Ishikawa (cell line): ENCODE results near the gene NELFE.

Experiments
- CEBPB ChIP-seq: IDR thresholded peaks from 2 replicates; pipeline ENCODE4 v1.6.1; 2012
- CREB1 ChIP-seq: IDR thresholded peaks from 2 replicates; pipeline ENCODE4 v1.6.1; 2012; ENCODE audit warnings: low read depth
- EGR1 ChIP-seq: IDR thresholded peaks from 2 replicates; pipeline ENCODE4 v1.6.1; 2012
- EP300 ChIP-seq: IDR thresholded peaks from 2 replicates; pipeline ENCODE4 v1.6.1; 2012; ENCODE audit warnings: borderline replicate concordance
- FOXM1 ChIP-seq: IDR thresholded peaks from 2 replicates; pipeline ENCODE4 v1.6.1; 2012; ENCODE audit warnings: low read depth, borderline replicate concordance
- MAX ChIP-seq: IDR thresholded peaks from 2 replicates; pipeline ENCODE4 v1.6.1; 2012
- NFIC ChIP-seq: IDR thresholded peaks from 2 replicates; pipeline ENCODE4 v1.6.1; 2012
- RAD21 ChIP-seq: IDR thresholded peaks from 2 replicates; pipeline ENCODE4 v1.6.1; 2012; ENCODE audit warnings: low read depth
- REST ChIP-seq: IDR thresholded peaks from 2 replicates; pipeline ENCODE4 v1.6.1; 2012; ENCODE audit warnings: low read depth, mild to moderate bottlenecking
- TAF1 ChIP-seq: IDR thresholded peaks from 2 replicates; pipeline ENCODE4 v1.6.1; 2012; ENCODE audit warnings: low read depth, mild to moderate bottlenecking
- TCF12 ChIP-seq: IDR thresholded peaks from 2 replicates; pipeline ENCODE4 v1.6.1; 2012; ENCODE audit warnings: low read depth
- TEAD4 ChIP-seq: IDR thresholded peaks from 2 replicates; pipeline ENCODE4 v1.6.1; 2012
- YY1 ChIP-seq: IDR thresholded peaks from 2 replicates; pipeline ENCODE4 v1.6.1; 2012; ENCODE audit warnings: low read depth
- ZBTB7A ChIP-seq: IDR thresholded peaks from 2 replicates; pipeline ENCODE4 v1.6.1; 2012; ENCODE audit warnings: low read depth
- TF ChIP-seq, protein P1 (sequence below): IDR thresholded peaks from 2 replicates; pipeline ENCODE4 v1.6.1; 2012

The NELFE gene

DNA sequence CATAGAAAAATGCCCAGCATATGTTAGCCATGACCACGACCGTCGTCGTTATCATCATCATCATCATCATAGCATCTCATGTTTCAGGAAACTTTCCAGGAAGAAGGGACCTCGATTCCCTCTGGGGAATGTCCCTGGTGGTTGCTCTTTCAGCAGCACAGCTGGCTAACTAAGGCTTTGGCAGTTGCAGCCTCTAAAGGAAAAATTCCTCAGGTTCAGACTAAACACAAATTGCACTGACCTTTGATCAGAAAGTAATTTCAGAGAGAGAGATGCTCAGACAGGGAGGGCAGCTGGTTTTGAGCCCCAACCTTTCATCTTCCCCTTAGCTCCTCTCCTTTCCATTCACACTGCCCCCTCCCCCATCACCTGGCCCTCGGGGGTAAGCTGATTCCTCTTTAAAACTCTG lies 18.5 kb downstream of the NELFE start:
- TF ChIP-seq MAX = no peak

- no peak for TF ChIP-seq TEAD4
- no peak for TF ChIP-seq EP300
- no peak for TF ChIP-seq RAD21
- TF ChIP-seq NFIC = no peak
These were observed 22.9 kb downstream of the NELFE start for GRCh38 chr6:31935823-31936222.

GRCh38 chr6:31935021-31935420 lies 23.8 kb downstream of the NELFE start:
- no peak for TF ChIP-seq CREB1
- TF ChIP-seq RAD21 = no peak
- no peak for TF ChIP-seq EP300
- no peak for TF ChIP-seq MAX
- no peak for TF ChIP-seq REST
- TF ChIP-seq TCF12 = no peak
- no peak for TF ChIP-seq CEBPB
- TF ChIP-seq TEAD4 = no peak
- no peak for TF ChIP-seq EGR1
- no peak for TF ChIP-seq NFIC
- TF ChIP-seq ZBTB7A = no peak
- no peak for TF ChIP-seq FOXM1

DNA sequence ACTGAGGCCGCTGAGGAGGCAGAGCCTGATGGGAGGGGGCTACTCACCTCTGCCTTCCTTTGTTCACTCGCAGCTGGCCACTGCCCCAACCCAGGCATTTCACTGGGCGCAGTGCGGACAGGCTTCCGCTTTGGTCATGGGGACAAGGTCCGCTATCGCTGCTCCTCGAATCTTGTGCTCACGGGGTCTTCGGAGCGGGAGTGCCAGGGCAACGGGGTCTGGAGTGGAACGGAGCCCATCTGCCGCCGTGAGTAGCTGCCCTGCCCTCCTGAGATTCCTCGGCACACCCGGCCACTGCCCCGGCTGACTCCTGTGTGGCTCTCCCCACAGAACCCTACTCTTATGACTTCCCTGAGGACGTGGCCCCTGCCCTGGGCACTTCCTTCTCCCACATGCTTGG lies 25.2 kb downstream of the NELFE start:
- TF ChIP-seq TCF12 (no peak), MAX (no peak), FOXM1 (no peak), TEAD4 (no peak), REST (no peak), ZBTB7A (no peak)
- TF ChIP-seq, protein P1, sequence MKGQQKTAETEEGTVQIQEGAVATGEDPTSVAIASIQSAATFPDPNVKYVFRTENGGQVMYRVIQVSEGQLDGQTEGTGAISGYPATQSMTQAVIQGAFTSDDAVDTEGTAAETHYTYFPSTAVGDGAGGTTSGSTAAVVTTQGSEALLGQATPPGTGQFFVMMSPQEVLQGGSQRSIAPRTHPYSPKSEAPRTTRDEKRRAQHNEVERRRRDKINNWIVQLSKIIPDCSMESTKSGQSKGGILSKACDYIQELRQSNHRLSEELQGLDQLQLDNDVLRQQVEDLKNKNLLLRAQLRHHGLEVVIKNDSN = no peak

DNA sequence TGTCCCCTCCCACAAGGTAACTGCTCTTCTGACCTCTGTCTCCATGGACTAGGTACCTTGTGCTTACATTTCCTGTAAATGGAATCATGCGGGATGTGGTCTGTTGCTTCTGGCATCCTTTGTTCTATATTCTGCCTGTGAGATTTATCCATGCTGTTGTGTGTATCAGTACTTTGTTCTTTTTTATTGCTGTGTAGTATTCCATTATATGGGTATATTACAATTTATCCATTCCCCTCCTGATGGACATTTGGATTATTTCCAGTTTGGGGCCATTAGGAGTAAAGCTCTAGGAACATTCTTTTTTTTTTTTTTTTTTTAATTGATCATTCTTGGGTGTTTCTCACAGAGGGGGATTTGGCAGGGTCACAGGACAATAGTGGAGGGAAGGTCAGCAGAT lies 27.8 kb downstream of the NELFE start:
- TF ChIP-seq CREB1 (no peak), FOXM1 (no peak), EP300 (no peak), CEBPB (no peak), TAF1 (no peak), YY1 (no peak), MAX (no peak), REST (no peak), RAD21 (no peak), ZBTB7A (no peak)
- TF ChIP-seq, protein P1 = no peak
